A549 (cell line): Measurements from ENCODE around the gene CIART. TPM values are rescaled to one million over a fixed set of nuclear protein-coding genes. Genes with fewer than 3 reads are reported as not detected.

Source experiments
- ATAC-seq, 2 experiments: fragments of 200-7000 bp in 1 of 2; fragments of >200 bp in 1 of 2; cut with Nextera tagmentation in 1 of 2; cut with Tn5 transposase in 1 of 2; 3 replicates each; pipeline versions ENCODE4 v1.8.0 to v1.9.1; 2018 to 2020; ENCODE audit warnings: mild to moderate bottlenecking in 1 of 2, moderate library complexity in 1 of 2
- CTCF ChIA-PET: fragments of 300-600 bp; sonication (Branson Sonifier 250); formaldehyde crosslinking; extraction: SDS; loops from one replicate; lab custom pipeline; 2021; ENCODE audit warnings: antibody characterized with exemption, inconsistent platforms; lab: Yijun Ruan, JAX
- POLR2A ChIA-PET: fragments of 350-600 bp; formaldehyde crosslinking; extraction: SDS; loops from one replicate; lab custom pipeline; 2021; ENCODE audit warnings: antibody characterized with exemption, inconsistent platforms; lab: Yijun Ruan, JAX
- DNase-seq, 2 experiments: peaks; one replicate each; pipeline versions ENCODE4 v3.0.0 to v3.0.0-alpha.2; 2011 to 2016; ENCODE audit warnings: low read depth in 1 of 2, low spot score in 1 of 2
- FAIRE-seq: peaks from 2 replicates; lab custom pipeline; 2011; peaks lifted over from hg19 to GRCh38; lab: Jason Lieb, UNC
- H3K27ac ChIP-seq, 2 experiments: fragments of >200 bp; sonication (Bioruptor Twin); formaldehyde crosslinking; 3 replicates each; pipeline ENCODE4 v1.5.1; 2016 to 2017
- H3K4me1 ChIP-seq: fragments of >200 bp; sonication (Bioruptor Twin); formaldehyde crosslinking; 3 replicates; pipeline ENCODE4 v1.6.1; 2016
- H3K4me2 ChIP-seq: fragments of >200 bp; sonication (Bioruptor Twin); formaldehyde crosslinking; 3 replicates; pipeline ENCODE4 v1.6.1; 2016
- H3K4me3 ChIP-seq: fragments of >200 bp; sonication (Bioruptor Twin); formaldehyde crosslinking; 3 replicates; pipeline ENCODE4 v1.5.1; 2016
- H3K9me3 ChIP-seq: fragments of >200 bp; sonication (Bioruptor Twin); formaldehyde crosslinking; 3 replicates; pipeline ENCODE4 v1.6.1; 2016
- CBX2 ChIP-seq: fragments of 200-600 bp; sonication (generic); IDR thresholded peaks from 2 replicates; pipeline ENCODE4 v1.6.1; 2016; ENCODE audit warnings: low read depth, mild to moderate bottlenecking, borderline replicate concordance
- EP300 ChIP-seq, 2 experiments: fragments of >200 bp; sonication (Bioruptor Twin); formaldehyde crosslinking; IDR thresholded peaks; 2 replicates in 1 of 2; 3 replicates in 1 of 2; pipeline ENCODE4 v1.6.1; 2016 to 2017
- ESRRA ChIP-seq: fragments of 150-350 bp; IDR thresholded peaks from 2 replicates; pipeline ENCODE4 v1.6.1; 2014; ENCODE audit warnings: mild to moderate bottlenecking, low read length, borderline replicate concordance
- FOSB ChIP-seq: fragments of 250-450 bp; sonication (Bioruptor Pico); IDR thresholded peaks from 2 replicates; pipeline ENCODE4 v1.5.0; 2020; ENCODE audit warnings: mild to moderate bottlenecking, moderate library complexity
- HDAC2 ChIP-seq: fragments of 200-600 bp; sonication (generic); IDR thresholded peaks from 2 replicates; pipeline ENCODE4 v1.6.1; 2016
- HOXA7 ChIP-seq: fragments of 250-450 bp; sonication (Bioruptor Pico); IDR thresholded peaks from 2 replicates; pipeline ENCODE4 v1.5.0; 2020; ENCODE audit warnings: mild to moderate bottlenecking, moderate library complexity
- JUN ChIP-seq, 2 experiments: fragments of >200 bp; sonication (Bioruptor Twin); formaldehyde crosslinking; IDR thresholded peaks; 2 replicates in 1 of 2; 3 replicates in 1 of 2; pipeline ENCODE4 v1.6.1; 2016 to 2017
- JUNB ChIP-seq: fragments of >200 bp; sonication (Bioruptor Twin); formaldehyde crosslinking; IDR thresholded peaks from 2 replicates; pipeline ENCODE4 v1.6.1; 2016
- KDM5A ChIP-seq: fragments of 200-600 bp; sonication (generic); IDR thresholded peaks from 2 replicates; pipeline ENCODE4 v1.6.1; 2016; ENCODE audit warnings: antibody characterized with exemption, mild to moderate bottlenecking
- MAFK ChIP-seq: fragments of 450-650 bp; IDR thresholded peaks from 2 replicates; pipeline ENCODE4 v1.6.1; 2014; ENCODE audit not compliant: partially characterized antibody
- MYC ChIP-seq: IDR thresholded peaks from 2 replicates; pipeline ENCODE4 v1.6.1; 2012; ENCODE audit warnings: mild to moderate bottlenecking, inconsistent platforms, low read length, improper control_type of control experiment, borderline replicate concordance
- NFE2L2 ChIP-seq: fragments of 150-350 bp; conservative IDR thresholded peaks from 2 replicates; pipeline ENCODE4 v1.6.1; 2014; ENCODE audit warnings: low read length
- NPAS2 ChIP-seq: fragments of 250-450 bp; sonication (Bioruptor Pico); IDR thresholded peaks from 2 replicates; pipeline ENCODE4 v1.8.0; 2022; ENCODE audit warnings: mild to moderate bottlenecking, moderate library complexity, borderline replicate concordance
- NR3C1 ChIP-seq: fragments of >200 bp; sonication (Bioruptor Twin); formaldehyde crosslinking; IDR thresholded peaks from 3 replicates; pipeline ENCODE4 v1.6.1; 2017
- POLR2A ChIP-seq: IDR thresholded peaks from 2 replicates; pipeline ENCODE4 v1.6.1; 2012; ENCODE audit warnings: mild to moderate bottlenecking, low read length
- RARB ChIP-seq: fragments of 250-450 bp; sonication (Bioruptor Pico); IDR thresholded peaks from 2 replicates; pipeline ENCODE4 v1.8.0; 2021; ENCODE audit warnings: mild to moderate bottlenecking, moderate library complexity
- RNF2 ChIP-seq: fragments of 200-600 bp; sonication (generic); IDR thresholded peaks from 2 replicates; pipeline ENCODE4 v1.6.1; 2016; ENCODE audit warnings: low read depth, mild to moderate bottlenecking, antibody characterized with exemption, moderate library complexity, borderline replicate concordance
- SMC3 ChIP-seq: fragments of >200 bp; sonication (Bioruptor Twin); formaldehyde crosslinking; IDR thresholded peaks from 3 replicates; pipeline ENCODE4 v1.6.1; 2018; ENCODE audit warnings: inconsistent platforms
- ZFP36 ChIP-seq: fragments of 450-650 bp; IDR thresholded peaks from 2 replicates; pipeline ENCODE4 v1.6.1; 2014; ENCODE audit warnings: borderline replicate concordance; ENCODE audit not compliant: partially characterized antibody
- ZSCAN20 ChIP-seq: fragments of 250-450 bp; sonication (Bioruptor Pico); IDR thresholded peaks from 2 replicates; pipeline ENCODE4 v1.8.0; 2022; ENCODE audit warnings: mild to moderate bottlenecking, moderate library complexity
- WGBS: methylation state at CpG from one replicate; pipeline ENCODE4 v1.1.6; 2017; ENCODE audit errors: missing lambda C conversion rate; 5-methylcytosine and 5-hydroxymethylcytosine counted together
- polyA plus RNA-seq, 4 experiments: library from polyadenylated mRNA; depleted of rRNA in 3 of 4; stranded (reverse); fragments of >200 nt; fragmentation: RNase III in 1 of 4; extraction: RNeasy Plus Mini Kit Qiagen cat#74134 plus additional on column Dnase treatment in 1 of 4; gene quantifications; 2 replicates in 3 of 4; 3 replicates in 1 of 4; pipeline ENCODE4 v1.2.3, GENCODE V29; 2011 to 2017
- TF ChIP-seq, protein P1 (sequence below): fragments of 200-600 bp; sonication (generic); IDR thresholded peaks from 2 replicates; pipeline ENCODE4 v1.6.1; 2016; ENCODE audit warnings: antibody characterized with exemption, mild to moderate bottlenecking, moderate library complexity
- TF ChIP-seq, protein P2 (sequence below): fragments of 150-350 bp; IDR thresholded peaks from 2 replicates; pipeline ENCODE4 v1.6.1; 2014; ENCODE audit warnings: low read depth, mild to moderate bottlenecking, low read length
- TF ChIP-seq, protein P3 (sequence below): fragments of >200 bp; sonication (Bioruptor Twin); formaldehyde crosslinking; IDR thresholded peaks from 3 replicates; pipeline ENCODE4 v1.5.1; 2016
- TF ChIP-seq, protein P4 (sequence below): IDR thresholded peaks from 2 replicates; pipeline ENCODE4 v1.6.1; 2012

The CIART gene
- polyA plus RNA-seq, 2 of the 4 experiments (the other 2 are of a cell fraction), result 0.48 to 1.3 TPM

DNA sequence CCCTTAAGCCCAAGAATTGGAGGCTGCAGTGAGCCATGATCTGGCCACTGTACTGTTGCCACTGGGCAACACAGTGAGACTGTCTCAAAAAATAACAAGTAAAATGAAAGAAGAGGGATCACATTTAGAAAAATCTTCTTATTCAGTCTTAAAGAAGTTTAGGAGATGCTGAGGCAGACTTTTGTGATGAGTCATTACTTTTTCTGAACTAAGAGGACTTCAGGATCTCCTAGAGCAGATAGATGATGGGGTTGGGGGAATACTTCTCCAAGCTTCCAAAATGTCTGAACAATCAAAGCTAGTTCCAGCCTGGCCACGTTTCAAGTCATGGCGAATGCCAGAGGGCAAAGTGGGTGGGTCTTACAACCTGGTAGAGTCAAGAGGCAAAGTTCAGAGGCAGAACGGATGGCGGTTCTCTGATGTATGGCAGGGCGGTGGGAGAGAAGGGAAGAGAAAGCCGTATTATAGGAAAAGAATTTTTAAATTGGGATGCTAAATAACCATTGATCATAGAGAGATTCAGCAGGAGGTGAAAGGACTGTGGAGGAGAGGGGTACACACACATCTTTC, 2.1 kb upstream of the CIART start:
- peak overlapping the region; percentile 95 for H3K4me2 ChIP-seq
- peak overlapping the region in 1 of 2 experiments; percentile 78; a peak in 1 of 6 replicates for H3K27ac ChIP-seq
- FAIRE-seq (no peak), DNase-seq (no peak), ATAC-seq (no peak)
- no peak for TF ChIP-seq ZSCAN20 (CRISPR knock-in tag)
- TF ChIP-seq MYC, result no peak
- TF ChIP-seq RARB (CRISPR knock-in tag), result no peak
- no peak for TF ChIP-seq CBX2
- no peak for TF ChIP-seq POLR2A
- TF ChIP-seq NPAS2, result no peak
- 0 out of 2 replicates have a peak, but pooled peaks have one; percentile 33 for TF ChIP-seq NFE2L2
- TF ChIP-seq ZFP36, result no peak
- TF ChIP-seq MAFK, result peak; percentile 83
- no peak for TF ChIP-seq HOXA7 (CRISPR knock-in tag)
- TF ChIP-seq, protein P1, sequence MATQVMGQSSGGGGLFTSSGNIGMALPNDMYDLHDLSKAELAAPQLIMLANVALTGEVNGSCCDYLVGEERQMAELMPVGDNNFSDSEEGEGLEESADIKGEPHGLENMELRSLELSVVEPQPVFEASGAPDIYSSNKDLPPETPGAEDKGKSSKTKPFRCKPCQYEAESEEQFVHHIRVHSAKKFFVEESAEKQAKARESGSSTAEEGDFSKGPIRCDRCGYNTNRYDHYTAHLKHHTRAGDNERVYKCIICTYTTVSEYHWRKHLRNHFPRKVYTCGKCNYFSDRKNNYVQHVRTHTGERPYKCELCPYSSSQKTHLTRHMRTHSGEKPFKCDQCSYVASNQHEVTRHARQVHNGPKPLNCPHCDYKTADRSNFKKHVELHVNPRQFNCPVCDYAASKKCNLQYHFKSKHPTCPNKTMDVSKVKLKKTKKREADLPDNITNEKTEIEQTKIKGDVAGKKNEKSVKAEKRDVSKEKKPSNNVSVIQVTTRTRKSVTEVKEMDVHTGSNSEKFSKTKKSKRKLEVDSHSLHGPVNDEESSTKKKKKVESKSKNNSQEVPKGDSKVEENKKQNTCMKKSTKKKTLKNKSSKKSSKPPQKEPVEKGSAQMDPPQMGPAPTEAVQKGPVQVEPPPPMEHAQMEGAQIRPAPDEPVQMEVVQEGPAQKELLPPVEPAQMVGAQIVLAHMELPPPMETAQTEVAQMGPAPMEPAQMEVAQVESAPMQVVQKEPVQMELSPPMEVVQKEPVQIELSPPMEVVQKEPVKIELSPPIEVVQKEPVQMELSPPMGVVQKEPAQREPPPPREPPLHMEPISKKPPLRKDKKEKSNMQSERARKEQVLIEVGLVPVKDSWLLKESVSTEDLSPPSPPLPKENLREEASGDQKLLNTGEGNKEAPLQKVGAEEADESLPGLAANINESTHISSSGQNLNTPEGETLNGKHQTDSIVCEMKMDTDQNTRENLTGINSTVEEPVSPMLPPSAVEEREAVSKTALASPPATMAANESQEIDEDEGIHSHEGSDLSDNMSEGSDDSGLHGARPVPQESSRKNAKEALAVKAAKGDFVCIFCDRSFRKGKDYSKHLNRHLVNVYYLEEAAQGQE, result no peak
- no peak for TF ChIP-seq JUN (IDR thresholded peaks at IDR 0.05)
- TF ChIP-seq, protein P2, sequence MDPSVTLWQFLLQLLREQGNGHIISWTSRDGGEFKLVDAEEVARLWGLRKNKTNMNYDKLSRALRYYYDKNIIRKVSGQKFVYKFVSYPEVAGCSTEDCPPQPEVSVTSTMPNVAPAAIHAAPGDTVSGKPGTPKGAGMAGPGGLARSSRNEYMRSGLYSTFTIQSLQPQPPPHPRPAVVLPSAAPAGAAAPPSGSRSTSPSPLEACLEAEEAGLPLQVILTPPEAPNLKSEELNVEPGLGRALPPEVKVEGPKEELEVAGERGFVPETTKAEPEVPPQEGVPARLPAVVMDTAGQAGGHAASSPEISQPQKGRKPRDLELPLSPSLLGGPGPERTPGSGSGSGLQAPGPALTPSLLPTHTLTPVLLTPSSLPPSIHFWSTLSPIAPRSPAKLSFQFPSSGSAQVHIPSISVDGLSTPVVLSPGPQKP, result no peak
- 72% methylated on average over 6 of the region's 6 CpGs for WGBS
- ChIA-PET CTCF (interaction anchor here (0.6 to 13.0 kb wide), 7 partner anchors 9 to 476 kb away, joined by 3 to 172 read pairs (median 6); partner anchors contain the start of genes APH1A, C1orf54 and CA14), POLR2A (interaction anchor here (0.9 kb wide), 1 partner anchor 11 kb away, joined by 6 read pairs; the partner anchor contains the start of gene APH1A)
- H3K4me1 ChIP-seq, result peaks cover 13% of the 10 kb centered on the region; the same call in 2 of the 3 replicates
- no peaks in the 10 kb centered on the region; the same call in 2 of the 3 replicates for H3K9me3 ChIP-seq
- no peak overlapping the region for H3K4me3 ChIP-seq

GRCh38 chr1:150281221-150281757, 1.1 kb upstream of the CIART start:
- 2% methylated on average over 15 of the region's 15 CpGs for WGBS
- H3K4me3 ChIP-seq, result peak overlapping the region; percentile 52
- DNase-seq, result peak; percentile 53 to 73
- TF ChIP-seq NPAS2, result no peak
- TF ChIP-seq, protein P3, sequence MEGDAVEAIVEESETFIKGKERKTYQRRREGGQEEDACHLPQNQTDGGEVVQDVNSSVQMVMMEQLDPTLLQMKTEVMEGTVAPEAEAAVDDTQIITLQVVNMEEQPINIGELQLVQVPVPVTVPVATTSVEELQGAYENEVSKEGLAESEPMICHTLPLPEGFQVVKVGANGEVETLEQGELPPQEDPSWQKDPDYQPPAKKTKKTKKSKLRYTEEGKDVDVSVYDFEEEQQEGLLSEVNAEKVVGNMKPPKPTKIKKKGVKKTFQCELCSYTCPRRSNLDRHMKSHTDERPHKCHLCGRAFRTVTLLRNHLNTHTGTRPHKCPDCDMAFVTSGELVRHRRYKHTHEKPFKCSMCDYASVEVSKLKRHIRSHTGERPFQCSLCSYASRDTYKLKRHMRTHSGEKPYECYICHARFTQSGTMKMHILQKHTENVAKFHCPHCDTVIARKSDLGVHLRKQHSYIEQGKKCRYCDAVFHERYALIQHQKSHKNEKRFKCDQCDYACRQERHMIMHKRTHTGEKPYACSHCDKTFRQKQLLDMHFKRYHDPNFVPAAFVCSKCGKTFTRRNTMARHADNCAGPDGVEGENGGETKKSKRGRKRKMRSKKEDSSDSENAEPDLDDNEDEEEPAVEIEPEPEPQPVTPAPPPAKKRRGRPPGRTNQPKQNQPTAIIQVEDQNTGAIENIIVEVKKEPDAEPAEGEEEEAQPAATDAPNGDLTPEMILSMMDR, result peak; percentile 80
- TF ChIP-seq NR3C1, result no peak
- TF ChIP-seq HDAC2, result no peak
- TF ChIP-seq, protein P4, sequence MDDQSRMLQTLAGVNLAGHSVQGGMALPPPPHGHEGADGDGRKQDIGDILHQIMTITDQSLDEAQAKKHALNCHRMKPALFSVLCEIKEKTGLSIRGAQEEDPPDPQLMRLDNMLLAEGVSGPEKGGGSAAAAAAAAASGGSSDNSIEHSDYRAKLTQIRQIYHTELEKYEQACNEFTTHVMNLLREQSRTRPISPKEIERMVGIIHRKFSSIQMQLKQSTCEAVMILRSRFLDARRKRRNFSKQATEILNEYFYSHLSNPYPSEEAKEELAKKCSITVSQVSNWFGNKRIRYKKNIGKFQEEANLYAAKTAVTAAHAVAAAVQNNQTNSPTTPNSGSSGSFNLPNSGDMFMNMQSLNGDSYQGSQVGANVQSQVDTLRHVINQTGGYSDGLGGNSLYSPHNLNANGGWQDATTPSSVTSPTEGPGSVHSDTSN, result no peak
- TF ChIP-seq CBX2, result no peak
- TF ChIP-seq RNF2, result no peak
- TF ChIP-seq MAFK, result no peak
- peak; percentile 70 for TF ChIP-seq SMC3
- TF ChIP-seq JUNB, result no peak
- no peak for TF ChIP-seq FOSB (CRISPR knock-in tag)
- no peak for TF ChIP-seq NFE2L2
- TF ChIP-seq, protein P1, result no peak
- no peak for TF ChIP-seq ESRRA
- no peak for TF ChIP-seq KDM5A
- TF ChIP-seq EP300 (IDR thresholded peaks at IDR 0.05), result no peak

More at GRCh38 chr1:150281221-150281757, 1.1 kb upstream of the CIART start:
- Histone ChIP-seq H3K4me2 (peak overlapping the region; percentile 95), H3K4me1 (peaks cover 13% of the 10 kb centered on the region; the same call in 2 of the 3 replicates), H3K27ac (peak overlapping the region; percentile 77 to 78), H3K9me3 (no peaks in the 10 kb centered on the region; the same call in 2 of the 3 replicates)
- peak; percentile 76 to 91 for ATAC-seq
- FAIRE-seq, result no peak
- ChIA-PET POLR2A (interaction anchor here (0.9 to 1.2 kb wide), 4 partner anchors 12 to 235 kb away, joined by 3 to 8 read pairs (median 6); partner anchors contain the start of genes APH1A and FALEC), CTCF (interaction anchor here (0.6 to 13.0 kb wide), 19 partner anchors 9 to 874 kb away, joined by 3 to 172 read pairs (median 3); partner anchors contain the start of genes APH1A, C1orf54 and CA14)
